C4-2B (cell line): Measurements from ENCODE around the gene MAP3K5.
"Not testable (repeated sequence)": the region's sequence is repeated elsewhere in the genome, so short reads cannot be mapped to it uniquely, and the experiment has no call there.

Experiments
- H3K27ac ChIP-seq: fragments of 450-650 bp; 2 replicates; pipeline ENCODE4 v1.5.1; 2017
- ZFX ChIP-seq: fragments of 450-650 bp; IDR thresholded peaks from 2 replicates; pipeline ENCODE4 v1.6.1; 2017
- TF ChIP-seq, protein P1 (sequence below): fragments of 450-650 bp; conservative IDR thresholded peaks from 2 replicates; pipeline ENCODE4 v1.5.1; 2017; ENCODE audit warnings: mild to moderate bottlenecking

MAP3K5 gene

GRCh38 chr6:136822046-136822375 is 29.7 kb upstream of the MAP3K5 start:
- H3K27ac ChIP-seq: peak overlapping the region; percentile 90

DNA sequence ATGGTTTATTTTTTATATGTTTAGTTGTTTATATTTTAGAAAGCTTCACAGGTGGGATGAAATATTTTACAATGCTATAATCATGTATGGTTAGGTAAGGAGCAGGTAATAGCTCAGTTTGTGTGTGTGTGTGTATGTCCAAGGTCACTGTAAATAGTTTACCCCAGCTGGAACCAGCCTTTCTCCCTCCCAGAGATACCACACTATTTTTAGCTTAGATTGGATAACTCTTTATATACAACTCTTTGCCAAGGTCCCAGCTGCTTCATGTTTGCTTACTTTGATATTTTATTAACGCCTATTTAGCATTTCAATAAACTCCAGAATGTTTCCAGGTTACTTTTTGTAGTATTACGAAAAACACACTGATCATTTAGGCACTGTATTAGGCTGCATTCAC is 28.3 kb upstream of the MAP3K5 start:
- no peak overlapping the region for H3K27ac ChIP-seq
- TF ChIP-seq, protein P1, sequence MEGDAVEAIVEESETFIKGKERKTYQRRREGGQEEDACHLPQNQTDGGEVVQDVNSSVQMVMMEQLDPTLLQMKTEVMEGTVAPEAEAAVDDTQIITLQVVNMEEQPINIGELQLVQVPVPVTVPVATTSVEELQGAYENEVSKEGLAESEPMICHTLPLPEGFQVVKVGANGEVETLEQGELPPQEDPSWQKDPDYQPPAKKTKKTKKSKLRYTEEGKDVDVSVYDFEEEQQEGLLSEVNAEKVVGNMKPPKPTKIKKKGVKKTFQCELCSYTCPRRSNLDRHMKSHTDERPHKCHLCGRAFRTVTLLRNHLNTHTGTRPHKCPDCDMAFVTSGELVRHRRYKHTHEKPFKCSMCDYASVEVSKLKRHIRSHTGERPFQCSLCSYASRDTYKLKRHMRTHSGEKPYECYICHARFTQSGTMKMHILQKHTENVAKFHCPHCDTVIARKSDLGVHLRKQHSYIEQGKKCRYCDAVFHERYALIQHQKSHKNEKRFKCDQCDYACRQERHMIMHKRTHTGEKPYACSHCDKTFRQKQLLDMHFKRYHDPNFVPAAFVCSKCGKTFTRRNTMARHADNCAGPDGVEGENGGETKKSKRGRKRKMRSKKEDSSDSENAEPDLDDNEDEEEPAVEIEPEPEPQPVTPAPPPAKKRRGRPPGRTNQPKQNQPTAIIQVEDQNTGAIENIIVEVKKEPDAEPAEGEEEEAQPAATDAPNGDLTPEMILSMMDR: no peak
- no peak for TF ChIP-seq ZFX

More at GRCh38 chr6:136822046-136822375, 29.7 kb upstream of the MAP3K5 start:
- TF ChIP-seq, protein P1: no peak
- no peak for TF ChIP-seq ZFX

DNA sequence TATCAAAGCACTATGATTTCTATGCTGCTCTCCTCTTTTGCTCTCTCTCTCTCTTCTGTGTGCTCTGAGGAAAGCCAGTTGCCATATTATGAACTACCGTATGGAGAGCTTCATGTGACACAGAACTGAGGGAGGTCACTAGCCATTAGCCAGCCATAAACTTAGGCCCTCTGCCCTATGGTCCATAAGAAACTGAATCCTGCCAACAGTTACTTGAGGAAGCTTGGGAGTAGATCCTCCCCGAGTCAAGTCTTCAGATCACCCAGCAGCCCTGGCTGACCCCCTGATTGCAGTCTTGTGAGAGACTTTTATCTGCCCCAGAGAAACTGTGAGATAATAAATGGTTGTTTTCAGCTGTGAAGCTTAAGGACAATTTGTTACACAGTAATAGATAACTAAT is 24.4 kb upstream of the MAP3K5 start:
- no peak overlapping the region for H3K27ac ChIP-seq
- no peak for TF ChIP-seq ZFX
- TF ChIP-seq, protein P1: no peak

DNA sequence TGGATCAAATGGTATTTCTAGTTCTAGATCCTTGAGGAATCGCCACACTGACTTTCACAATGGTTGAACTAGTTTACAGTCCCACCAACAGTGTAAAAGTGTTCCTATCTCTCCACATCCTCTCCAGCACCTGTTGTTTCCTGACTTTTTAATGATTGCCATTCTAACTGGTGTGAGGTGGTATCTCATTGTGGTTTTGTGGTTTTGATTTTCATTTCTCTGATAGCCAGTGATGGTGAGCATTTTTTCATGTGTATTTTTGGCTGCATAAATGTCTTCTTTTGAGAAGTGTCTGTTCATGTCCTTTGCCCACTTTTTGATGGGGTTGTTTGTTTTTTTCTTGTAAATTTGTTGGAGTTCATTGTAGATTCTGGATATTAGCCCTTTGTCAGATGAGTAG is 23.3 kb upstream of the MAP3K5 start:
- not testable (repeated sequence) for H3K27ac ChIP-seq

- TF ChIP-seq ZFX: no peak
- TF ChIP-seq, protein P1: no peak
- H3K27ac ChIP-seq: no peak overlapping the region
These were observed 19.9 kb upstream of the MAP3K5 start for GRCh38 chr6:136812174-136812573.

- TF ChIP-seq, protein P1: no peak
- TF ChIP-seq ZFX: no peak
- no peak overlapping the region for H3K27ac ChIP-seq
These were observed 19.0 kb upstream of the MAP3K5 start for GRCh38 chr6:136811272-136811671.

DNA sequence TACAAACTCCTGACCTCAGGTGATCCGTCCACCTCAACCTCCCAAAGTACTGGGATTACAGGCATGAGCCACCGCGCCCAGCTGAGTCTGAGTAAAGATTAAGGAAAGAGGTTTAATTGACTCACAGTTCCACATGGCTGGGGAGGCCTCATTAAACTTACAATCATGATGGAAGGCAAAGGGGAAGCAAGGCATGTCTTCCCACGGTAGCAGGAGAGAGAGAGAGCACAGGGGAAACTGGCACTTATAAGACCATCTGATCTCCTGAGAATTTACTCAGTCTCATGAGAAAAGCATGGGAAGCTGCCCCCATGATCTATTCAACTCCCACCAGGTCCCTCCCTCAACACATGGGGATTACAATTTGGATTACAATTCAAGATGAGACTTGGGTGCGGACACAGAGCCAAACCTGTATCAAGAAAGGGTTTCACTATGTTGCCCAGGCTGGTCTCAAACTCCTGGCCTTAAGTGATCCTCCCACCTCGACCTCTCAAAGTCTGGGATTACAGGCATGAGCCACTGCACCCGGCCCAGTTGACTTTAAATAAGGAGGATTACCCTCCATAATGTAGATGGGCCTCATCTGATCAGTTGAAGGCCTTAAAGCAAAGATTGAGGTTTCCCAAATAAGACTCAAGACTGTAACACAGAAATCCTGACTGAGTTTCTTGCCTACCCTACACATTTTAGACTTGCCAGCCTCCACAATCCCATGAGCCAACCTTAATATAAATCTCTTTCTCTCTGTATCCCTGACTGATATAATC is 17.0 kb upstream of the MAP3K5 start:
- no peak overlapping the region for H3K27ac ChIP-seq
- TF ChIP-seq, protein P1: no peak
- TF ChIP-seq ZFX: no peak

GRCh38 chr6:136803608-136804007 is 11.3 kb upstream of the MAP3K5 start:
- TF ChIP-seq ZFX: no peak
- TF ChIP-seq, protein P1: no peak

More at GRCh38 chr6:136803608-136804007, 11.3 kb upstream of the MAP3K5 start:
- no peak overlapping the region for H3K27ac ChIP-seq
